Activated T-cell treated with anti-CD3 and anti-CD28 coated beads, Interleukin-2, amount 50 U/mL, for 24 hours (primary cell): Measurements from ENCODE around the gene PDGFC.
"Not testable (repeated sequence)": the region's sequence is repeated elsewhere in the genome, so short reads cannot be mapped to it uniquely, and the experiment has no call there.

Experiments
- DNase-seq: peaks from one replicate; pipeline ENCODE4 v3.0.0-alpha.2; 2020
- H3K27ac Mint-ChIP-seq: 2 replicates; pipeline ENCODE4 v1.8.0; 2020; ENCODE audit warnings: mild to moderate bottlenecking, mixed read lengths
- H3K27me3 Mint-ChIP-seq: 2 replicates; pipeline ENCODE4 v1.8.0; 2020; ENCODE audit warnings: mixed read lengths
- H3K36me3 Mint-ChIP-seq: 2 replicates; pipeline ENCODE4 v1.8.0; 2020; ENCODE audit warnings: low read depth, mixed read lengths
- H3K4me1 Mint-ChIP-seq: 2 replicates; pipeline ENCODE4 v1.8.0; 2020; ENCODE audit warnings: low read depth, mixed read lengths
- H3K4me3 Mint-ChIP-seq: 2 replicates; pipeline ENCODE4 v1.8.0; 2020; ENCODE audit warnings: mild to moderate bottlenecking, moderate library complexity, mixed read lengths
- H3K9me3 Mint-ChIP-seq: 2 replicates; pipeline ENCODE4 v1.8.0; 2020; ENCODE audit warnings: mixed read lengths

The PDGFC gene

GRCh38 chr4:156886481-156886880, 85.1 kb downstream of the PDGFC start:
- H3K9me3 Mint-ChIP-seq: no peaks in the 10 kb centered on the region
- H3K4me1 Mint-ChIP-seq: no peaks in the 10 kb centered on the region
- H3K27me3 Mint-ChIP-seq: no peaks in the 10 kb centered on the region
- H3K36me3 Mint-ChIP-seq: no peaks in the 10 kb centered on the region
- DNase-seq: no peak
- no peak overlapping the region for H3K27ac Mint-ChIP-seq
- H3K4me3 Mint-ChIP-seq: no peak overlapping the region

GRCh38 chr4:156885374-156885773, 86.2 kb downstream of the PDGFC start:
- H3K36me3 Mint-ChIP-seq: no peaks in the 10 kb centered on the region

GRCh38 chr4:156884183-156884582, 87.4 kb downstream of the PDGFC start:
- H3K27me3 Mint-ChIP-seq: no peaks in the 10 kb centered on the region
- no peak overlapping the region for H3K27ac Mint-ChIP-seq

More at GRCh38 chr4:156885374-156885773, 86.2 kb downstream of the PDGFC start:
- DNase-seq: no peak
- no peaks in the 10 kb centered on the region for H3K27me3 Mint-ChIP-seq
- H3K4me1 Mint-ChIP-seq: no peaks in the 10 kb centered on the region
- H3K4me3 Mint-ChIP-seq: no peak overlapping the region
- H3K27ac Mint-ChIP-seq: no peak overlapping the region
- no peaks in the 10 kb centered on the region for H3K9me3 Mint-ChIP-seq

GRCh38 chr4:156875704-156876103, 95.9 kb downstream of the PDGFC start:
- no peaks in the 10 kb centered on the region for H3K9me3 Mint-ChIP-seq
- no peaks in the 10 kb centered on the region for H3K36me3 Mint-ChIP-seq
- H3K4me1 Mint-ChIP-seq: no peaks in the 10 kb centered on the region
- no peaks in the 10 kb centered on the region for H3K27me3 Mint-ChIP-seq
- no peak for DNase-seq
- H3K4me3 Mint-ChIP-seq: no peak overlapping the region
- H3K27ac Mint-ChIP-seq: no peak overlapping the region

More at GRCh38 chr4:156884183-156884582, 87.4 kb downstream of the PDGFC start:
- Mint-ChIP-seq H3K4me1 (no peaks in the 10 kb centered on the region), H3K4me3 (no peak overlapping the region), H3K36me3 (no peaks in the 10 kb centered on the region), H3K9me3 (no peaks in the 10 kb centered on the region)
- DNase-seq: no peak

- Mint-ChIP-seq H3K4me1 (no peaks in the 10 kb centered on the region), H3K9me3 (no peaks in the 10 kb centered on the region), H3K27ac (no peak overlapping the region), H3K36me3 (no peaks in the 10 kb centered on the region), H3K27me3 (no peaks in the 10 kb centered on the region), H3K4me3 (no peak overlapping the region)
- DNase-seq: no peak
These were observed 96.5 kb downstream of the PDGFC start for GRCh38 chr4:156875055-156875454.

- DNase-seq: no peak
- H3K4me1 Mint-ChIP-seq: no peaks in the 10 kb centered on the region
- no peaks in the 10 kb centered on the region for H3K27me3 Mint-ChIP-seq
- no peak overlapping the region for H3K27ac Mint-ChIP-seq
- H3K36me3 Mint-ChIP-seq: no peaks in the 10 kb centered on the region
- no peak overlapping the region for H3K4me3 Mint-ChIP-seq
- peaks cover under 1% of the 10 kb centered on the region for H3K9me3 Mint-ChIP-seq
These were observed 97.8 kb downstream of the PDGFC start for GRCh38 chr4:156873799-156874198.

- no peak overlapping the region for H3K27ac Mint-ChIP-seq
- H3K36me3 Mint-ChIP-seq: no peaks in the 10 kb centered on the region
- peaks cover 4% of the 10 kb centered on the region for H3K9me3 Mint-ChIP-seq
- no peaks in the 10 kb centered on the region for H3K27me3 Mint-ChIP-seq
- DNase-seq: no peak
- H3K4me1 Mint-ChIP-seq: no peaks in the 10 kb centered on the region
- H3K4me3 Mint-ChIP-seq: no peak overlapping the region
These were observed 100.7 kb downstream of the PDGFC start for GRCh38 chr4:156870861-156871260.

GRCh38 chr4:156870131-156870530, 101.5 kb downstream of the PDGFC start:
- Mint-ChIP-seq H3K9me3 (peaks cover 4% of the 10 kb centered on the region), H3K27me3 (no peaks in the 10 kb centered on the region), H3K36me3 (no peaks in the 10 kb centered on the region), H3K4me3 (no peak overlapping the region), H3K4me1 (no peaks in the 10 kb centered on the region), H3K27ac (no peak overlapping the region)
- DNase-seq: no peak

- H3K4me1 Mint-ChIP-seq, H3K4me3 Mint-ChIP-seq, H3K27ac Mint-ChIP-seq: not testable (repeated sequence)
These were observed 105.5 kb downstream of the PDGFC start for GRCh38 chr4:156866088-156866487.

GRCh38 chr4:156865451-156865850, 106.1 kb downstream of the PDGFC start:
- Mint-ChIP-seq H3K4me3 (no peak overlapping the region), H3K4me1 (no peaks in the 10 kb centered on the region), H3K27me3 (no peaks in the 10 kb centered on the region), H3K36me3 (no peaks in the 10 kb centered on the region), H3K27ac (no peak overlapping the region), H3K9me3 (peaks cover 4% of the 10 kb centered on the region)
- no peak for DNase-seq

More at GRCh38 chr4:156866088-156866487, 105.5 kb downstream of the PDGFC start:
- not testable (repeated sequence) for DNase-seq, H3K9me3 Mint-ChIP-seq, H3K36me3 Mint-ChIP-seq, H3K27me3 Mint-ChIP-seq

GRCh38 chr4:156858071-156858470, 113.5 kb downstream of the PDGFC start:
- no peaks in the 10 kb centered on the region for H3K36me3 Mint-ChIP-seq
- no peaks in the 10 kb centered on the region for H3K4me1 Mint-ChIP-seq
- H3K4me3 Mint-ChIP-seq: no peak overlapping the region
- H3K27me3 Mint-ChIP-seq: no peaks in the 10 kb centered on the region
- no peak overlapping the region for H3K27ac Mint-ChIP-seq
- no peak for DNase-seq
- no peaks in the 10 kb centered on the region for H3K9me3 Mint-ChIP-seq

- no peaks in the 10 kb centered on the region for H3K4me1 Mint-ChIP-seq
- H3K27me3 Mint-ChIP-seq: no peaks in the 10 kb centered on the region
- H3K27ac Mint-ChIP-seq: no peak overlapping the region
- no peak overlapping the region for H3K4me3 Mint-ChIP-seq
- no peak for DNase-seq
- H3K9me3 Mint-ChIP-seq: peaks cover 28% of the 10 kb centered on the region
- no peaks in the 10 kb centered on the region for H3K36me3 Mint-ChIP-seq
These were observed 132.8 kb downstream of the PDGFC start for GRCh38 chr4:156838761-156839160.

GRCh38 chr4:156837625-156838345, 133.8 kb downstream of the PDGFC start:
- peaks cover 28% of the 10 kb centered on the region for H3K9me3 Mint-ChIP-seq
- no peaks in the 10 kb centered on the region for H3K4me1 Mint-ChIP-seq
- H3K36me3 Mint-ChIP-seq: no peaks in the 10 kb centered on the region
- no peak overlapping the region for H3K27ac Mint-ChIP-seq
- DNase-seq: no peak
- H3K4me3 Mint-ChIP-seq: no peak overlapping the region
- H3K27me3 Mint-ChIP-seq: no peaks in the 10 kb centered on the region

- DNase-seq: no peak
- no peak overlapping the region for H3K27ac Mint-ChIP-seq
- H3K9me3 Mint-ChIP-seq: peaks cover 10% of the 10 kb centered on the region
- H3K27me3 Mint-ChIP-seq: no peaks in the 10 kb centered on the region
- H3K36me3 Mint-ChIP-seq: no peaks in the 10 kb centered on the region
- H3K4me3 Mint-ChIP-seq: no peak overlapping the region
- H3K4me1 Mint-ChIP-seq: no peaks in the 10 kb centered on the region
These were observed 138.7 kb downstream of the PDGFC start for GRCh38 chr4:156832886-156833285.

- Mint-ChIP-seq H3K36me3 (no peaks in the 10 kb centered on the region), H3K4me1 (no peaks in the 10 kb centered on the region), H3K27ac (no peak overlapping the region), H3K9me3 (peaks cover 5% of the 10 kb centered on the region), H3K4me3 (no peak overlapping the region), H3K27me3 (no peaks in the 10 kb centered on the region)
- no peak for DNase-seq
These were observed 141.2 kb downstream of the PDGFC start for GRCh38 chr4:156830351-156830750.
